Smooth muscle cell (in vitro differentiated cells): ENCODE measurements around the gene TMIE. TPM values are rescaled to one million over a fixed set of nuclear protein-coding genes. Genes with fewer than 3 reads are reported as not detected.

Source experiments
- DNase-seq: peaks from one replicate; lab custom pipeline; 2025; ENCODE audit not compliant: unreplicated experiment; lab: John Stamatoyannopoulos, UW
- H2AFZ ChIP-seq: fragments of 200-600 bp; sonication (generic); 2 replicates; pipeline ENCODE4 v1.6.0; 2016; ENCODE audit warnings: antibody characterized with exemption, low read depth, mild to moderate bottlenecking
- H3F3A ChIP-seq: fragments of 200-600 bp; sonication (generic); 2 replicates; pipeline ENCODE4 v1.6.0; 2017; ENCODE audit warnings: antibody characterized with exemption, low read depth
- H3K27ac ChIP-seq: fragments of 200-600 bp; sonication (generic); 2 replicates; pipeline ENCODE4 v1.5.1; 2016; ENCODE audit warnings: low read depth, mild to moderate bottlenecking
- H3K27me3 ChIP-seq: fragments of 200-600 bp; sonication (generic); 2 replicates; pipeline ENCODE4 v1.6.1; 2016; ENCODE audit warnings: low read depth, mild to moderate bottlenecking
- H3K36me3 ChIP-seq: fragments of 200-600 bp; sonication (generic); 2 replicates; pipeline ENCODE4 v1.5.1; 2016; ENCODE audit warnings: low read depth
- H3K4me1 ChIP-seq: fragments of 200-600 bp; sonication (generic); 2 replicates; pipeline ENCODE4 v1.5.1; 2016; ENCODE audit warnings: low read depth
- H3K4me2 ChIP-seq: fragments of 200-600 bp; sonication (generic); 2 replicates; pipeline ENCODE4 v1.6.0; 2016; ENCODE audit warnings: mild to moderate bottlenecking
- H3K4me3 ChIP-seq: fragments of 200-600 bp; sonication (generic); 2 replicates; pipeline ENCODE4 v1.5.1; 2016; ENCODE audit warnings: mild to moderate bottlenecking
- H3K79me2 ChIP-seq: fragments of 200-600 bp; sonication (generic); 2 replicates; pipeline ENCODE4 v1.6.0; 2016; ENCODE audit warnings: low read depth, mild to moderate bottlenecking
- H3K9ac ChIP-seq: fragments of 200-600 bp; sonication (generic); 2 replicates; pipeline ENCODE4 v1.6.0; 2016; ENCODE audit warnings: low read depth
- H3K9me3 ChIP-seq: fragments of 200-600 bp; sonication (generic); replicated peaks from 2 replicates; pipeline ENCODE4 v1.5.1; 2016; ENCODE audit warnings: low read depth
- H4K20me1 ChIP-seq: fragments of 200-600 bp; sonication (generic); 2 replicates; pipeline ENCODE4 v1.6.0; 2016; ENCODE audit warnings: low read depth
- CTCF ChIP-seq: fragments of 200-600 bp; sonication (generic); IDR thresholded peaks from 2 replicates; pipeline ENCODE4 v1.5.1; 2017; ENCODE audit warnings: borderline replicate concordance, mild to moderate bottlenecking, antibody characterized with exemption; ENCODE audit not compliant: insufficient read depth, poor library complexity, severe bottlenecking
- WGBS: methylation state at CpG from one replicate; pipeline ENCODE4 v1.1.7; 2016; ENCODE audit warnings: low lambda C conversion rate; 5-methylcytosine and 5-hydroxymethylcytosine counted together
- polyA plus RNA-seq: library from polyadenylated mRNA; unstranded; fragments of >200 nt; fragmentation: Nextera tagmentation; extraction: Ambion mirVana; gene quantifications from 2 replicates; pipeline ENCODE4 v1.2.1, GENCODE V29; 2016
- total RNA-seq: library from RNA; depleted of rRNA; stranded (reverse); fragments of >200 nt; gene quantifications from 2 replicates; pipeline ENCODE4 v1.2.3, GENCODE V29; 2014

The TMIE gene
- total and polyA plus RNA-seq, 2 experiments from 2014 or later: 0.67 to 1.1 TPM

DNA sequence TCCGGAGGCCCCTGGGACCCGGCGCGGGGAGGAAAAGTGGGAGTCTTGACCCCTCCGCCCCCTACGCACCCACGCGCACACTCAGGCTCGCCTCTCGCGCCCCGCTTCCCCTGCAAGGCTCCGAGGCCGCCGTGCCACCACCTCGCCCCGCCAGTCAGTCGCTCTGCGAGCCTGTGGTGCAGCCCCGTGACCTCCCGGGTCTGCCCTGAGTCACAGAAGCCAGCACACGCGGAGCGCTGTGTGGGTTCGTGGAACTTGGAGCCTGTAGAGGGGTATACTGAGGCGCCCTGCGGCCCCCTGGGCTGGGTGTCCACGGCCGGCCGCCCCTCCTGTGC is 7.3 kb upstream of the TMIE start:
- H3K4me2 ChIP-seq: peak overlapping the region; percentile 99
- peak; percentile 42 for DNase-seq
- no peak for TF ChIP-seq CTCF
- no peaks in the 10 kb centered on the region for H3K27me3 ChIP-seq
- H3K9me3 ChIP-seq: no peaks in the 10 kb centered on the region
- no peaks in the 10 kb centered on the region for H3K79me2 ChIP-seq
- peak overlapping the region; percentile 94 for H2AFZ ChIP-seq
- peak overlapping the region; percentile 74 for H3K4me3 ChIP-seq
- H3K27ac ChIP-seq: peak overlapping the region; percentile 35
- peaks cover 7% of the 10 kb centered on the region for H4K20me1 ChIP-seq
- 33% methylated on average over 28 of the region's 30 CpGs for WGBS
- no peaks in the 10 kb centered on the region for H3K36me3 ChIP-seq
- peak overlapping the region; percentile 86 for H3K9ac ChIP-seq
- H3F3A ChIP-seq: no peaks in the 10 kb centered on the region
- peaks cover 6% of the 10 kb centered on the region for H3K4me1 ChIP-seq

DNA sequence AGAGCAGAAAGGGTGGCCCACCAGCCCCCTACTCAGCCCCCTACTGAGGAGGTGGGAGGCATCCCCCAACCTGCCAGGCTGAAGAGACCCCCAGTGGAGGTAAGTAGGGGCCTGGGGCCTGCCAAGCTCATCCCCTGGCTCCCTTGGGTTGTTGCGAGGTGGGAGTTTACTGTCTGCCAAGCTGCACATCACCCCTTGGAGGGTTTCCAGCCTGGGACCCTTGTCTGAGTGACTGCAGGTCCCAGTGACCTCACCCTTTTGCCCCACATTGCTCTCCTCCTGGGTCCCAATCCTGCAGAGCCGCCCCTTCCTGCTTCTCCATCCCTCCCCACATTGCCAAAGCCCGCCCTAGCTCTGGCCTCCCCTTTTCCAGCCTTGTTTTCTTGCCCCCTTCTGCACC is 6.7 kb upstream of the TMIE start:
- TF ChIP-seq CTCF: no peak

DNA sequence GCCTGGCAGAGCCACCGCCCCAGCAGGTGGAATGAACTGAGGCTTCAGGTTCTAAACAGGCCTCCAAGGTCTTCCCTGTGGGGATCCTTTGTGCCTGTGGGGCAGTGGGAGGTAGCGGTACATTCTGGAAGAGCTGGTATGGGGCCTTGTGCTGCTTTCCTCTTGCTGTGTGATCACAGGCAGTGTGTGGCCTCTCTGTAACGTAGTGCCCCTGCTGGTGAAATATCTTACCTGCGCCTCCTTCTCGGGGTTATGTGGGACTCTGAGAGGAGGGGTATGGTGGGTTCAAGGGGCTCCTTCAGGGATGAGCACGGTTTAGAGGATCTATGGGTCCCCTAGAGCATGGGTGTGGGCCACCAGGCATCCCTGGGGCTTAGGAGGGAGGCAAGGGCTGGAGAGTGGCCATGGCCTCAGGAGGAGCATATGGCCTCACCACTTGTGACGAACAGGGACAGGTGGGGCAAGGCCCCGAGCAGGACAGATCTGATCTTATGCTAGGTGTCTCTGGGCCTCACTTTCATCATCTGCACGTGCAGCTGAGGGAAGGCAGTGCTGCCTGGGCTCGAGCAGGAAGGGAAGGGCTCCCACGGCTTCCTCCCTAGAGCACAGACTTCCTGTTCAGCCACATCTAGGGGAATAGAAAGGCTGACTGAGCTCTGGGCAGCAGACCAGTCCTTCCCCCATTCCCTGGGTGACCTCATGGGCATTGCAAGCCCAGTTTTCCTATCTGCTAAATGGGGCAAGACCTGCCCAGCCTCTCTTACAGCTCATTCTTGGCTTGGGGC is 5.8 kb upstream of the TMIE start:
- Histone ChIP-seq H3K9me3 (no peaks in the 10 kb centered on the region), H3K4me3 (no peak overlapping the region), H3K36me3 (no peaks in the 10 kb centered on the region), H2AFZ (no peak overlapping the region), H3K4me2 (no peak overlapping the region), H3K27ac (peak overlapping the region; percentile 46), H3K4me1 (peaks cover 6% of the 10 kb centered on the region), H3F3A (no peaks in the 10 kb centered on the region), H3K9ac (no peak overlapping the region), H3K79me2 (no peaks in the 10 kb centered on the region), H3K27me3 (no peaks in the 10 kb centered on the region), H4K20me1 (no peaks in the 10 kb centered on the region)
- WGBS: 76% methylated on average over 11 of the region's 11 CpGs
- TF ChIP-seq CTCF: peak; percentile 35
- DNase-seq: no peak

More for the DNA sequence above, 6.7 kb upstream of the TMIE start:
- Histone ChIP-seq H3K79me2 (no peaks in the 10 kb centered on the region), H3K9me3 (no peaks in the 10 kb centered on the region), H3F3A (no peaks in the 10 kb centered on the region), H3K4me2 (peak overlapping the region; percentile 99), H3K27ac (no peak overlapping the region), H3K27me3 (no peaks in the 10 kb centered on the region), H3K4me3 (no peak overlapping the region), H3K36me3 (no peaks in the 10 kb centered on the region), H4K20me1 (peaks cover 5% of the 10 kb centered on the region), H3K9ac (no peak overlapping the region), H3K4me1 (peaks cover 6% of the 10 kb centered on the region), H2AFZ (no peak overlapping the region)
- 95% methylated on average over 3 of the region's 3 CpGs for WGBS
- DNase-seq: no peak
